PFSK-1 (cell line): ENCODE measurements around the gene CYP2A13.

Source experiments
- FOXP2 ChIP-seq: optimal IDR thresholded peaks from 2 replicates; pipeline ENCODE3; 2011; ENCODE audit warnings: borderline replicate concordance, control low read depth, inconsistent platforms; ENCODE audit not compliant: insufficient read depth; ENCODE audit errors: extremely low read length, extremely low read depth
- POLR2AphosphoS5 ChIP-seq: IDR thresholded peaks from 2 replicates; pipeline ENCODE4 v1.6.1; 2012; ENCODE audit warnings: low read depth, mild to moderate bottlenecking, control low read depth, low read length, moderate library complexity
- SIN3A ChIP-seq: IDR thresholded peaks from 2 replicates; pipeline ENCODE4 v1.6.1; 2012; ENCODE audit warnings: mild to moderate bottlenecking, low read length, moderate library complexity, borderline replicate concordance; ENCODE audit not compliant: insufficient read depth
- TAF1 ChIP-seq: IDR thresholded peaks from 2 replicates; pipeline ENCODE4 v1.6.1; 2012; ENCODE audit warnings: low read length, control low read depth, borderline replicate concordance; ENCODE audit not compliant: insufficient read depth
- TF ChIP-seq, protein P1 (sequence below), 2 experiments: IDR thresholded peaks; 2 replicates each; pipeline versions ENCODE4 v1.6.1 to v1.8.0; 2011 to 2012; ENCODE audit warnings: low read depth in 2 of 2, low read length in 2 of 2, control low read depth in 1 of 2, inconsistent platforms in 1 of 2, mild to moderate bottlenecking in 1 of 2, moderate library complexity in 1 of 2; ENCODE audit not compliant: insufficient read depth in 1 of 2

The CYP2A13 gene

DNA sequence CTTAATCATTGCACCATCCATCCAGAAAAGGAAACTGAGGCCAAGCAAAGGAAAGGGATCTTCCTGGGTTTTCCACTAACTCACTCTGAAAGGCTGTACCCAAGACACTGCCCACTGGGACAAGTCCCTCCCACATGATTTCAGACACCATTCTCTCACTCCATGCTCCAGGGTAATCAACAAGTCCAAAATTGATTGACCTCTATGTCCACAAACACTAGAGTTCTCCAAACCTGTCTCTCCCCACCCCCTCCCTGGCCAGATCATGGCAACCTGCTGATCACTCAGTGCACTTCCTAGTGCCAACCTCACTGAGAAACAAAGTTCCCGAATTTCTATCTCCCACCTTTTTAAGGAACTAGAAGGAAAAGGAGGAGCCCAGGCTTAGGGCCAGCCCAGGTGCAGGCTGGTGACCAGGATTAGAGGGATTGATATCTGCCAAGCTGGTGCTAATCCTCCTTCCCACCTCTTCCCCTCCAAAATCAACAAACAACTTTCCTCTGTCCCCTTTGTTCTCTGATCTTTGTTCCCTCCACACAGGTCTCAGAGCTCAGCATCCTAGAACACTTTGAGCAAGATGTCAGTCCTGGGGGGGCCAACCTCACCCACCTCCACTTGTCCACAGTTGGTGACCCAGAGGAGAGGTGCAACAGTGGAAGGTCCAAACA, 2.4 kb upstream of the CYP2A13 start:
- no peak for TF ChIP-seq POLR2AphosphoS5
- TF ChIP-seq FOXP2, result no peak
- TF ChIP-seq, protein P1, sequence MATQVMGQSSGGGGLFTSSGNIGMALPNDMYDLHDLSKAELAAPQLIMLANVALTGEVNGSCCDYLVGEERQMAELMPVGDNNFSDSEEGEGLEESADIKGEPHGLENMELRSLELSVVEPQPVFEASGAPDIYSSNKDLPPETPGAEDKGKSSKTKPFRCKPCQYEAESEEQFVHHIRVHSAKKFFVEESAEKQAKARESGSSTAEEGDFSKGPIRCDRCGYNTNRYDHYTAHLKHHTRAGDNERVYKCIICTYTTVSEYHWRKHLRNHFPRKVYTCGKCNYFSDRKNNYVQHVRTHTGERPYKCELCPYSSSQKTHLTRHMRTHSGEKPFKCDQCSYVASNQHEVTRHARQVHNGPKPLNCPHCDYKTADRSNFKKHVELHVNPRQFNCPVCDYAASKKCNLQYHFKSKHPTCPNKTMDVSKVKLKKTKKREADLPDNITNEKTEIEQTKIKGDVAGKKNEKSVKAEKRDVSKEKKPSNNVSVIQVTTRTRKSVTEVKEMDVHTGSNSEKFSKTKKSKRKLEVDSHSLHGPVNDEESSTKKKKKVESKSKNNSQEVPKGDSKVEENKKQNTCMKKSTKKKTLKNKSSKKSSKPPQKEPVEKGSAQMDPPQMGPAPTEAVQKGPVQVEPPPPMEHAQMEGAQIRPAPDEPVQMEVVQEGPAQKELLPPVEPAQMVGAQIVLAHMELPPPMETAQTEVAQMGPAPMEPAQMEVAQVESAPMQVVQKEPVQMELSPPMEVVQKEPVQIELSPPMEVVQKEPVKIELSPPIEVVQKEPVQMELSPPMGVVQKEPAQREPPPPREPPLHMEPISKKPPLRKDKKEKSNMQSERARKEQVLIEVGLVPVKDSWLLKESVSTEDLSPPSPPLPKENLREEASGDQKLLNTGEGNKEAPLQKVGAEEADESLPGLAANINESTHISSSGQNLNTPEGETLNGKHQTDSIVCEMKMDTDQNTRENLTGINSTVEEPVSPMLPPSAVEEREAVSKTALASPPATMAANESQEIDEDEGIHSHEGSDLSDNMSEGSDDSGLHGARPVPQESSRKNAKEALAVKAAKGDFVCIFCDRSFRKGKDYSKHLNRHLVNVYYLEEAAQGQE (IDR thresholded peaks at IDR 0.05; ENCODE audit: insufficient read depth in 1 of 2, low read depth in 2 of 2, low read length in 2 of 2), result no peak
- no peak for TF ChIP-seq TAF1
- no peak for TF ChIP-seq SIN3A

DNA sequence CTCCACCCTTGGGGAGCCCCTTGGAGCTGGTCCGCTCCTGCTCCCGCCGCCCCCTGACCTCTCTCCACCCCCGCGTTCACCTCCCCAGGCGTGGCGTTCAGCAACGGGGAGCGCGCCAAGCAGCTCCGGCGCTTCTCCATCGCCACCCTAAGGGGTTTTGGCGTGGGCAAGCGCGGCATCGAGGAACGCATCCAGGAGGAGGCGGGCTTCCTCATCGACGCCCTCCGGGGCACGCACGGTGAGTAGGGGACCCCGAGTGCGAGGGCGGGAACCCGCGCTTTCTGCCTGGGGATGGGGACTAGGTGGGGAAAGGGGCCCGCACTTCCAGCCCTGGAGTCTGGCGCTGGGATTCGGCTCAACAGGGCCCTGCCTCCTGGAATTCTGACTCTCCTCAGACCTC, 1.7 kb downstream of the CYP2A13 start:
- TF ChIP-seq SIN3A (no peak), POLR2AphosphoS5 (no peak), TAF1 (no peak), FOXP2 (no peak)
- TF ChIP-seq, protein P1 (IDR thresholded peaks at IDR 0.05; ENCODE audit: insufficient read depth in 1 of 2, low read depth in 2 of 2, low read length in 2 of 2), result no peak

DNA sequence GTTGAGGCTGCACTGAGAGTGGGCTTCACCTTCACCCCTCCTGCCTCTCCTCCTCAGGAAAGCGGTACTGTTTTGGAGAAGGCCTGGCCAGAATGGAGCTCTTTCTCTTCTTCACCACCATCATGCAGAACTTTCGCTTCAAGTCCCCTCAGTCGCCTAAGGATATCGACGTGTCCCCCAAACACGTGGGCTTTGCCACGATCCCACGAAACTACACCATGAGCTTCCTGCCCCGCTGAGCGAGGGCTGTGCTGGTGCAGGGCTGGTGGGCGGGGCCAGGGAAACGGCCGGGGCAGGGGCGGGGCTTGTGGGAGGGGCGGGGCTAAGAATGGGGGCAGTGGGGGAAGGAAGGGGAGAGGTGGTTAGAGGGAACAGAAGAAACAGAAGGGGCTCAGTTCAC, 7.5 kb downstream of the CYP2A13 start:
- TF ChIP-seq POLR2AphosphoS5 (no peak), SIN3A (no peak), FOXP2 (no peak), TAF1 (no peak)
- TF ChIP-seq, protein P1 (IDR thresholded peaks at IDR 0.05; ENCODE audit: insufficient read depth in 1 of 2, low read depth in 2 of 2, low read length in 2 of 2), result no peak

DNA sequence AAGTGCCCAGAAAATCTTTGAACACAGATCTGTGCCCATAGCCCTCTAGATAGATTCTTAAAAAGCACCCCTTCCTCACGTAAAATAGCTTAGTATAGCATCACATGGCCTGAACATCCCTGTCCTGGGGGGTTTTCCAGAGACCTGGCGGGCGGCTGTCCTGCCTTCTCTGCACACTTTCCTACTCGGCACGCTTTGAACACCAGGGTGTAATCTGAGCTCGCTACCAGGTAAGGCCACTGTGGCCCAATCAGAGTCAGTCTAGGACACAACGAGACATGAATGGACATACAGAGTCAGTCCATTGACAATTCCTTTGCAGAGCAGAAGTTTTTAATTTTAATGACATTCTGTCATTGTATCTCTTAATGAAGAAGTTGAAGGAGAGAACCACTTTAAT, 8.1 kb downstream of the CYP2A13 start:
- TF ChIP-seq SIN3A (no peak), POLR2AphosphoS5 (no peak), FOXP2 (no peak), TAF1 (no peak)
- TF ChIP-seq, protein P1 (IDR thresholded peaks at IDR 0.05; ENCODE audit: insufficient read depth in 1 of 2, low read depth in 2 of 2, low read length in 2 of 2), result no peak
